Measurements from ENCODE around the gene C10orf105. TPM values are rescaled to one million over a fixed set of nuclear protein-coding genes. Genes with fewer than 3 reads are reported as not detected.
A peak's percentile ranks its signal among the peaks of the same experiment; 100 is the strongest.

The C10orf105 gene
- total RNA-seq, 3 donors from 2014 or later, result 0.10 TPM; not detected in 2

GRCh38 chr10:71749396-71749795 is 29.8 kb upstream of the C10orf105 start:
- ATAC-seq (no peak), DNase-seq (peak in 2 of 3 donors; percentile 39 to 57)
- Histone ChIP-seq H3K4me3 (no peak overlapping the region), H3K4me1 (ENCODE audit: low read depth) (peaks cover 58% of the 10 kb centered on the region), H3K9me3 (no peaks in the 10 kb centered on the region), H3K36me3 (ENCODE audit: low read depth) (no peaks in the 10 kb centered on the region)
- TF ChIP-seq CTCF (IDR thresholded peaks at IDR 0.05), result no peak
- intact Hi-C loops (cut with DNase I, micrococcal nuclease), result no loop called here

- no peaks in the 10 kb centered on the region for H3K9me3 ChIP-seq
- DNase-seq, result peak; percentile 74 to 90 (median 82)
- no peak for TF ChIP-seq CTCF (IDR thresholded peaks at IDR 0.05)
- intact Hi-C loops (cut with DNase I, micrococcal nuclease), result no loop called here
- ATAC-seq, result peak; percentile 70
- H3K4me1 ChIP-seq (ENCODE audit: low read depth), result peaks cover 54% of the 10 kb centered on the region
- no peaks in the 10 kb centered on the region for H3K36me3 ChIP-seq (ENCODE audit: low read depth)
- H3K4me3 ChIP-seq, result no peak overlapping the region
These were observed 29.2 kb upstream of the C10orf105 start for GRCh38 chr10:71748671-71749191.

GRCh38 chr10:71747551-71748523 is 28.3 kb upstream of the C10orf105 start:
- peaks cover 45% of the 10 kb centered on the region for H3K4me1 ChIP-seq (ENCODE audit: low read depth)
- no peaks in the 10 kb centered on the region for H3K9me3 ChIP-seq
- DNase-seq (peak in 2 of 3 donors; percentile 69 to 79), ATAC-seq (peak; percentile 57)
- H3K4me3 ChIP-seq, result no peak overlapping the region
- no peaks in the 10 kb centered on the region for H3K36me3 ChIP-seq (ENCODE audit: low read depth)
- intact Hi-C loops (cut with DNase I, micrococcal nuclease), result no loop called here
- TF ChIP-seq CTCF (IDR thresholded peaks at IDR 0.05), result no peak

GRCh38 chr10:71747039-71747531 is 27.5 kb upstream of the C10orf105 start:
- intact Hi-C loops (cut with DNase I, micrococcal nuclease), result no loop called here
- Histone ChIP-seq H3K9me3 (no peaks in the 10 kb centered on the region), H3K4me1 (ENCODE audit: low read depth) (peaks cover 39% of the 10 kb centered on the region), H3K4me3 (no peak overlapping the region), H3K36me3 (ENCODE audit: low read depth) (no peaks in the 10 kb centered on the region)
- peak in 2 of 3 donors; percentile 57 to 61 for DNase-seq
- TF ChIP-seq CTCF (IDR thresholded peaks at IDR 0.05), result no peak
- peak; percentile 24 for ATAC-seq

- no peak for TF ChIP-seq CTCF (IDR thresholded peaks at IDR 0.05)
- intact Hi-C loops (cut with DNase I, micrococcal nuclease), result no loop called here
- Histone ChIP-seq H3K36me3 (ENCODE audit: low read depth) (no peaks in the 10 kb centered on the region), H3K4me1 (ENCODE audit: low read depth) (peaks cover 43% of the 10 kb centered on the region), H3K4me3 (no peak overlapping the region), H3K9me3 (no peaks in the 10 kb centered on the region)
- DNase-seq (peak; percentile 67 to 71 (median 71)), ATAC-seq (peak; percentile 51)
These were observed 26.9 kb upstream of the C10orf105 start for GRCh38 chr10:71746344-71747037.
